ENCODE results near the gene VARS2. TPM values are rescaled to one million over a fixed set of nuclear protein-coding genes. Genes with fewer than 3 reads are reported as not detected.
"Not testable (repeated sequence)": the region's sequence is repeated elsewhere in the genome, so short reads cannot be mapped to it uniquely, and the experiment has no call there.

VARS2 gene
- total RNA-seq, 4 donors from 2014 or later: 16.0 to 38.5 (median 19.3) TPM

GRCh38 chr6:30918670-30919069 is 4.6 kb downstream of the VARS2 start:
- H3K27ac ChIP-seq: no peak overlapping the region
- in situ Hi-C loops (cut with MboI; ENCODE audit: low sequenced_read_pairs in 4 of 4): loop anchor here (5.0 to 10.0 kb wide), 4 partner anchors 126 to 159 kb away; no protein-coding TSS in a partner anchor
- no peaks in the 10 kb centered on the region for H3K9me3 ChIP-seq
- TF ChIP-seq CTCF (IDR thresholded peaks at IDR 0.05 in 4 of 5, conservative IDR thresholded peaks at IDR 0.05 in 1 of 5): no peak
- TF ChIP-seq POLR2A (IDR thresholded peaks at IDR 0.05): no peak
- H3K27me3 ChIP-seq: no peaks in the 10 kb centered on the region
- peaks cover 15 to 17% of the 10 kb centered on the region in 2 donors for H3K4me1 ChIP-seq
- intact Hi-C loops (cut with DNase I; ENCODE audit: low total_unique reads): loop anchor here (10.0 kb wide), 2 partner anchors 174 to 276 kb away; partner anchors contain the start of genes FLOT1 and IER3
- ATAC-seq: no peak
- no peak overlapping the region for H3K4me3 ChIP-seq
- peaks cover 0 to 67% of the 10 kb centered on the region in 2 donors for H3K36me3 ChIP-seq
- no peak for DNase-seq

GRCh38 chr6:30922447-30922852 is 8.4 kb downstream of the VARS2 start:
- in situ Hi-C loops (cut with MboI; ENCODE audit: low sequenced_read_pairs in 4 of 4): no loop called here
- intact Hi-C loops (cut with DNase I; ENCODE audit: low total_unique reads): no loop called here
- H3K4me1 ChIP-seq: peaks cover 7 to 15% of the 10 kb centered on the region in 2 donors
- H3K27me3 ChIP-seq: no peaks in the 10 kb centered on the region
- TF ChIP-seq CTCF (IDR thresholded peaks at IDR 0.05 in 4 of 5, conservative IDR thresholded peaks at IDR 0.05 in 1 of 5): no peak
- TF ChIP-seq POLR2A (IDR thresholded peaks at IDR 0.05): no peak
- peaks cover 0 to 64% of the 10 kb centered on the region in 2 donors for H3K36me3 ChIP-seq
- no peak for ATAC-seq
- H3K9me3 ChIP-seq: no peaks in the 10 kb centered on the region
- H3K4me3 ChIP-seq: no peak overlapping the region
- DNase-seq: no peak
- H3K27ac ChIP-seq: no peak overlapping the region

GRCh38 chr6:30924040-30924627 is 10.1 kb downstream of the VARS2 start:
- in situ Hi-C loops (cut with MboI; ENCODE audit: low sequenced_read_pairs in 4 of 4); DNase-seq; intact Hi-C loops (cut with DNase I; ENCODE audit: low total_unique reads); H3K27me3 ChIP-seq; H3K9me3 ChIP-seq; H3K27ac ChIP-seq; H3K4me3 ChIP-seq; ATAC-seq: not testable (repeated sequence)
- H3K36me3 ChIP-seq: peaks cover 0 to 48% of the 10 kb centered on the region in 2 donors
- H3K4me1 ChIP-seq: peaks cover 8 to 20% of the 10 kb centered on the region in 2 donors

GRCh38 chr6:30926644-30927043 is 12.6 kb downstream of the VARS2 start:
- H3K4me1 ChIP-seq: peaks cover 8 to 20% of the 10 kb centered on the region in 2 donors
- H3K27me3 ChIP-seq: no peaks in the 10 kb centered on the region
- H3K36me3 ChIP-seq: peaks cover 0 to 23% of the 10 kb centered on the region in 2 donors
- peak; percentile 95 to 99 for ATAC-seq
- in situ Hi-C loops (cut with MboI; ENCODE audit: low sequenced_read_pairs in 4 of 4): no loop called here
- TF ChIP-seq CTCF (IDR thresholded peaks at IDR 0.05 in 4 of 5, conservative IDR thresholded peaks at IDR 0.05 in 1 of 5): no peak
- TF ChIP-seq POLR2A (IDR thresholded peaks at IDR 0.05): no peak
- intact Hi-C loops (cut with DNase I; ENCODE audit: low total_unique reads): loop anchor here (2.0 kb wide), 1 partner anchor 78 kb away; no protein-coding TSS in a partner anchor
- peaks cover 0 to 5% (median 0%) of the 10 kb centered on the region in 3 donors for H3K9me3 ChIP-seq
- H3K4me3 ChIP-seq: no peak overlapping the region
- peak; percentile 80 to 94 for DNase-seq
- peak overlapping the region; percentile 65 to 90 (median 79) for H3K27ac ChIP-seq

- H3K27ac ChIP-seq: peak overlapping the region; percentile 65 to 90 (median 79)
- H3K9me3 ChIP-seq; H3K27me3 ChIP-seq; H3K4me3 ChIP-seq; in situ Hi-C loops (cut with MboI; ENCODE audit: low sequenced_read_pairs in 4 of 4): not testable (repeated sequence)
- H3K36me3 ChIP-seq: peaks cover 0 to 20% of the 10 kb centered on the region in 2 donors
- DNase-seq: peak in 1 of 2 donors; percentile 63
- peak; percentile 42 to 48 for ATAC-seq
- peaks cover 8 to 20% of the 10 kb centered on the region in 2 donors for H3K4me1 ChIP-seq
- intact Hi-C loops (cut with DNase I; ENCODE audit: low total_unique reads): loop anchor here (2.0 kb wide), 1 partner anchor 78 kb away; no protein-coding TSS in a partner anchor
These were observed 13.0 kb downstream of the VARS2 start for GRCh38 chr6:30927080-30927479.

All from gastrocnemius medialis (tissue), 4 donors.